Effector memory CD4-positive, alpha-beta T cell (primary cell): ENCODE measurements around the gene ACSM2B.
"Not testable (repeated sequence)": the region's sequence is repeated elsewhere in the genome, so short reads cannot be mapped to it uniquely, and the experiment has no call there.

Source experiments
- DNase-seq, 3 donors: peaks; one replicate each; pipeline ENCODE4 v3.0.0-alpha.2; 2020
- H3K27ac ChIP-seq: 2 replicates; pipeline ENCODE4 v1.7.0; 2013; ENCODE audit warnings: mild to moderate bottlenecking, low read length, moderate library complexity; ENCODE audit not compliant: insufficient read depth, poor library complexity, severe bottlenecking
- H3K27me3 ChIP-seq: replicated peaks from 2 replicates; pipeline ENCODE4 v1.7.0; 2013; ENCODE audit warnings: mild to moderate bottlenecking, low read length; ENCODE audit not compliant: insufficient read depth, control insufficient read depth, poor library complexity, severe bottlenecking
- H3K36me3 ChIP-seq: 2 replicates; pipeline ENCODE4 v1.7.0; 2013; ENCODE audit warnings: mild to moderate bottlenecking, low read length, moderate library complexity; ENCODE audit not compliant: control insufficient read depth, insufficient read depth
- H3K4me1 ChIP-seq: 2 replicates; pipeline ENCODE4 v1.7.0; 2013; ENCODE audit warnings: low read length, mild to moderate bottlenecking; ENCODE audit not compliant: control insufficient read depth, insufficient read depth, poor library complexity, severe bottlenecking
- H3K4me3 ChIP-seq: 2 replicates; pipeline ENCODE4 v1.7.0; 2013; ENCODE audit warnings: low read length, low read depth, mild to moderate bottlenecking; ENCODE audit not compliant: insufficient read depth, poor library complexity, severe bottlenecking
- H3K9me3 ChIP-seq: 2 replicates; pipeline ENCODE4 v1.7.0; 2013; ENCODE audit warnings: mild to moderate bottlenecking, low read length, moderate library complexity; ENCODE audit not compliant: control insufficient read depth
- total RNA-seq, 3 donors: gene quantifications; one replicate each; lab custom pipeline; 2026; lab: John Stamatoyannopoulos, UW

The ACSM2B gene, protein sequence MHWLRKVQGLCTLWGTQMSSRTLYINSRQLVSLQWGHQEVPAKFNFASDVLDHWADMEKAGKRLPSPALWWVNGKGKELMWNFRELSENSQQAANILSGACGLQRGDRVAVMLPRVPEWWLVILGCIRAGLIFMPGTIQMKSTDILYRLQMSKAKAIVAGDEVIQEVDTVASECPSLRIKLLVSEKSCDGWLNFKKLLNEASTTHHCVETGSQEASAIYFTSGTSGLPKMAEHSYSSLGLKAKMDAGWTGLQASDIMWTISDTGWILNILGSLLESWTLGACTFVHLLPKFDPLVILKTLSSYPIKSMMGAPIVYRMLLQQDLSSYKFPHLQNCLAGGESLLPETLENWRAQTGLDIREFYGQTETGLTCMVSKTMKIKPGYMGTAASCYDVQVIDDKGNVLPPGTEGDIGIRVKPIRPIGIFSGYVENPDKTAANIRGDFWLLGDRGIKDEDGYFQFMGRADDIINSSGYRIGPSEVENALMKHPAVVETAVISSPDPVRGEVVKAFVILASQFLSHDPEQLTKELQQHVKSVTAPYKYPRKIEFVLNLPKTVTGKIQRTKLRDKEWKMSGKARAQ
- 0 reads per million in 3 donors for total RNA-seq

- H3K36me3 ChIP-seq, H3K4me3 ChIP-seq, DNase-seq, H3K27me3 ChIP-seq, H3K27ac ChIP-seq, H3K9me3 ChIP-seq, H3K4me1 ChIP-seq: not testable (repeated sequence)
Observed at GRCh38 chr16:20576145-20576544, at the start of gene ACSM2B. Gene ACSM2B, minus strand, starts transcription at chr16:20576367. Its CDS starts 11,522 bp downstream, at chr16:20564845.

DNA sequence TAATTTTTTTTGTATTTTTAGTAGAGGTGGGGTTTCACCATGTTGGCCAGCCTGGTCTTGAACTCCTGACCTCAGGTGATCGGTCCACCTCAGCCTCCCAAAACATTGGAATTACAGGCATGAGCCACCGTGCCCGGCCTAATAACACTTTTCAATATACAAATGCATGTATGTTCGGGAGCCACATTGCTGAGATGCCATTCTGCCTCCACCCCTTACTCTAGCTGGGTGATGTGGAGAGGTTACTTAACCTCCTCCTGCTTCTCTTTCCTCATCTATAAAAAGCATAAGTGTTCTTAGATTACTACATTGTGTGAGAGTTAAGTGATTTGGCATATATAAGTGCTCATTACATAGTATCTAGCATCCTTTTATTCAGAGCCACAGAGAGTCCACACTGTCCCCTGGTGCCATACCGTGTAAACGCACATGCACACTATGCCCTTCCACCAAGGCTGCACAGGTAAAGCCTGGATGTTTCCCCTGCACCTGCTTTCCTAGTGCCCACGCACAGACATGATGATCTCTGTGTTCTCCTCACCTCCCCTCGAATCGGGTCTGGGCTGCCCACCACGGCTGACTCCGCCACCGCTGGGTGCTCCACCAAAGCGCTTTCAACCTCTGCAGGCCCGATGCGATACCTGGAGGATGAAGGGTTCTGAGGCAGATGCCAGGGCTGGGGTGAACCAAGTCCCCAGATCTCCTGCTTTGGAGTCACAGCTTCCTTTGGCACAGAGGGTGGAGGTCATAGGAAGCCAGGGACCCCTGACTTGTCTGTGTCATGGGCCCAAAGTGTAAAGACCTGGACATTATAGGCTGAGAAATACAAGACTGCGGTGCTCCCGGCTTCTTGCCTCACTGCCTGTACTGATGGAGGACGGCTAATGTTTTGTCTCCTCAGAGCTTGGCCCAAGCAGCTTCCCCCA, 49.0 kb upstream of the ACSM2B start:
- no peak for DNase-seq
- no peaks in the 10 kb centered on the region for H3K27me3 ChIP-seq
- H3K4me3 ChIP-seq = no peak overlapping the region
- no peaks in the 10 kb centered on the region for H3K9me3 ChIP-seq
- no peaks in the 10 kb centered on the region for H3K4me1 ChIP-seq
- no peak overlapping the region for H3K27ac ChIP-seq
- H3K36me3 ChIP-seq = no peaks in the 10 kb centered on the region

GRCh38 chr16:20624205-20624604, 48.0 kb upstream of the ACSM2B start:
- Histone ChIP-seq H3K36me3 (no peaks in the 10 kb centered on the region), H3K9me3 (no peaks in the 10 kb centered on the region), H3K27ac (no peak overlapping the region), H3K27me3 (no peaks in the 10 kb centered on the region), H3K4me3 (no peak overlapping the region), H3K4me1 (no peaks in the 10 kb centered on the region)
- DNase-seq = no peak

DNA sequence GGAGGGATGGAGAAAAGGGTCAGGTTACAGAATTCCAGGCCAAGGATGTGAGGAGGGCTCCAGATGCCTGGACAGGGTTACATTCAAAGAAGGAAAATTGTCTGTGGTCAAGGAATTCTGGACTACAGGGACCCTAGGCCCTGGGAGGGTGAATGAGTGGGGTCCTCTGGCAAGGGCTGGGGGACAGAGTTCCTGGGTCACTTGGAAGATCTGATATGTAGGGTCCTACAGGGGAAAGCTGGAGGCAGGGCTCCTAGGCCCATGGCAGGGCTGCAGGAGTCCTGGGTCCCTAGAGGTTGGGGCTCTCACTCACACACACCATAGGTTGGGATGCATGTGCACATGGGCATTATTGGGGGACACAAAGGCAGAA, 46.3 kb upstream of the ACSM2B start:
- Histone ChIP-seq H3K4me1 (no peaks in the 10 kb centered on the region), H3K4me3 (no peak overlapping the region), H3K27ac (no peak overlapping the region), H3K27me3 (no peaks in the 10 kb centered on the region), H3K9me3 (no peaks in the 10 kb centered on the region), H3K36me3 (no peaks in the 10 kb centered on the region)
- no peak for DNase-seq

- no peaks in the 10 kb centered on the region for H3K36me3 ChIP-seq
- H3K9me3 ChIP-seq = no peaks in the 10 kb centered on the region
- H3K4me3 ChIP-seq = no peak overlapping the region
- no peak for DNase-seq
- no peaks in the 10 kb centered on the region for H3K4me1 ChIP-seq
- H3K27ac ChIP-seq = no peak overlapping the region
- H3K27me3 ChIP-seq = no peaks in the 10 kb centered on the region
Observed at GRCh38 chr16:20621406-20621805, 45.2 kb upstream of the ACSM2B start.

- Histone ChIP-seq H3K4me1 (no peaks in the 10 kb centered on the region), H3K27ac (no peak overlapping the region), H3K36me3 (no peaks in the 10 kb centered on the region), H3K27me3 (no peaks in the 10 kb centered on the region), H3K4me3 (no peak overlapping the region), H3K9me3 (no peaks in the 10 kb centered on the region)
- no peak for DNase-seq
Observed at GRCh38 chr16:20620770-20621169, 44.6 kb upstream of the ACSM2B start.

DNA sequence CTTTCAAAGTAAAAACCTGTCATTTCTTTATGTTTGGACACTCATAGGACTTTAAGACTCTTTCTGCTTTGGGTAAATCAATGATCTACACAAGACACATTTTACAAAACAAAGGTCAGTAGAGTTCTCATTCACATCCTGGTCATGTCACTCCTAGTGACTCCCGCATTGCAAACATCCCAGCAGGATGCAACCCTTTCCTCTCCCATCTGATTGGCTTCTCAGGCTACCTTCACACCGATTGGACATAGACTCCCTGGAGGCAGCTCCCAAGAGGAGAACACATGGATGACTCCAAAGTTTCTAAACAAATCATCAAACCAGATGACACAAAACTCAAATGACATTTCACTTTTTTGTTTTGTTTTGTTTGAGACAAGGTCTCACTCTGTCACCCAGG, 43.8 kb upstream of the ACSM2B start:
- no peaks in the 10 kb centered on the region for H3K36me3 ChIP-seq
- no peak overlapping the region for H3K4me3 ChIP-seq
- H3K27me3 ChIP-seq = no peaks in the 10 kb centered on the region
- DNase-seq = no peak
- no peak overlapping the region for H3K27ac ChIP-seq
- H3K4me1 ChIP-seq = no peaks in the 10 kb centered on the region
- no peaks in the 10 kb centered on the region for H3K9me3 ChIP-seq

DNA sequence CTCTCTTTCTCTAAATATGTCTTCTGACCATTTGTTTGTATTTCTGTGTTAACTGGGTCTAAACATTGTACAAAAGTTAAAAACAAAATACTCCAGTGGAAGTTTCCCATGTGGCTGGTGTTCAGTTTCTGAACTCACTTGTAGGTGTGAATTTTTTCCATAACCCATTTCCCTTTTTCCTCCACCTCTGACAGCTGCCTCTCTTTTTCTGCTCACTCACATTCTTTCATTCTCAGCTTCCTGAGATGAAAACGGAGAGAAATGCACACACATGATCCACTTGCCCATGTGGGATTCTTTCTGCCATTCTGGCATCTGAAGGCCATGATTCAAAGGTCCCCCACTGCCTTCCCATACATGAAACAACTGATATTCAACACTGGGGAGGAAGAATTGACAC, 41.1 kb upstream of the ACSM2B start:
- Histone ChIP-seq H3K4me3 (no peak overlapping the region), H3K27ac (no peak overlapping the region), H3K36me3 (no peaks in the 10 kb centered on the region), H3K4me1 (no peaks in the 10 kb centered on the region), H3K9me3 (no peaks in the 10 kb centered on the region), H3K27me3 (no peaks in the 10 kb centered on the region)
- no peak for DNase-seq

DNA sequence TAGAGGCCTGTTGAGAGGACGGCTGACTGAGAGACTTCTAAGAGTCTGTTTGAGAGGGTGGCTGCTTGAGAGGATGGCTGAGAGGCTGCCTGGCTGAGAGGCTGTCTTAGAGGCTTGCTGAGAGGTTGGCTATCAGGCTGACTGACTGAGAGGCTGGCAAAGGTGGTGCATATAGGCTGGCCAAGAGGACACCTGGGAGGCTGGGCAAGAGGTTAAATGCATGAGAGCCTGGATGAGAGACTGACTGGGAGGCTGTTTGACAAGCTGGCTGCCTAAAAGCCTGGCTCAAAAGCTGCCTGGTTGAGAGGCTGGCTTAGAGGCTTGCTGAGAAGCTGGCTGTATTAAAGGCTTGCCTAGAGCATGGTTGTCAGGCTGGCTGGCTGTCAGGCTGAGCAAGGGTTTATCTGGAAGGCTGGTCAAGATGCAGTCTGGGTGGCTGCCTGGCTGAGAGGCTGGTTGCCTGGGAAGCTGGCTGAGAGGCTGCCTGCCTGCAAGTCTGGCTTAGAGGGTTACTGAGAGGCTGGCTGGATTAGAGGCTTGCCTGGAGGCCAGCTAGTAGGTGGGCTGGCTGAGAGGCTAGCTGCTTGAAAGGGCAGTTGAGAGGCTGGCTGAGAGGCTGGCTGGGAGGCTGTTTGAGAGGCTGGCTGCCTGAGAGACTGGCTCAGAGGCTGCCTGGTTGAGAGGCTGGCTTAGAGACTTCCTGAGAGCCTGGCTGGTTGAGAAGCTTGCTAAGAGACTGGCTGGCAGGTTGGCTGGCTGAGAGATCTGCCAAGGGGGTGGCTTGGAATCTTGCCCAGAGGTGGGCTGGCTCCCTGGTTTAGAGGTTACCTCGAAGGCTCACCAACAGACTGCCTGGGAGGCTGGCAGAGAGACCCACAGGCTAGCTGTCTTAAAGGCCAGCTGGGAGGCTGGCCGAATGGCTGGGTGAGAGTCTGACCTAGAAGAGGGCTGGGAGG, 38.3 kb upstream of the ACSM2B start:
- Histone ChIP-seq H3K4me3 (no peak overlapping the region), H3K36me3 (no peaks in the 10 kb centered on the region), H3K27me3 (no peaks in the 10 kb centered on the region), H3K27ac (no peak overlapping the region), H3K9me3 (no peaks in the 10 kb centered on the region), H3K4me1 (no peaks in the 10 kb centered on the region)
- no peak for DNase-seq
